Vagina (tissue), 2 donors: Measurements from ENCODE around the gene PIP5K1B.

Experiments used
- POLR2A ChIP-seq, 2 donors: fragments of 450-650 bp; IDR thresholded peaks; one replicate each; pipeline ENCODE4 v1.6.1; 2017; ENCODE audit warnings: antibody characterized with exemption in 2 of 2, mild to moderate bottlenecking in 2 of 2, moderate library complexity in 2 of 2
- POLR2AphosphoS5 ChIP-seq, 2 donors: sonication (generic); formaldehyde crosslinking; IDR thresholded peaks; one replicate each; pipeline ENCODE4 v1.9.0; 2017; ENCODE audit warnings: antibody characterized with exemption in 2 of 2, mild to moderate bottlenecking in 2 of 2, low read depth in 1 of 2; ENCODE audit not compliant: insufficient read depth in 1 of 2
- TF ChIP-seq, protein P1 (sequence below), 3 experiments: fragments of 450-650 bp in 2 of 3; fragments of 200-600 bp in 1 of 3; sonication (generic) in 1 of 3; IDR thresholded peaks; one replicate each; pipeline ENCODE4 v1.5.1; 2017 to 2019; ENCODE audit warnings: antibody characterized with exemption in 3 of 3, mild to moderate bottlenecking in 2 of 3, moderate library complexity in 2 of 3

DNA sequence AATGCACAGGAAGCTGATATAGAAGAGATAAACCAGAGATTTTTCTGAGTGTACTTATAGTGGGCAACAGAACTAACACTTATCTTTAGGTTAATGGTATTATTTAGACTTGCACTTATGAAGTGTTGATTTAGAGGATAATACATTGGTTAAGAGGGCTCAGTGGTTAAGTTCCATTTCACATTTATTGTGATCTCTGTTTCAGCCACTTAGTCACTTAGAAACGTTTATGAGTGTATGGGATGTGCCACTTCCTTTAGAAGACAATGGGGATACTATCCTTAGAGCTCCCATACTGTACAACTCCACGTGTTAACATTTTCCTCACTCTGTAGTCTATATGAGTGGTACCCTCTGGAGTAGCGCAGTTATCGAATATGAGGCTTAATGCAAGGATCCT lies 57.5 kb downstream of the PIP5K1B start:
- no peak for TF ChIP-seq POLR2A (IDR thresholded peaks at IDR 0.05)
- no peak for TF ChIP-seq POLR2AphosphoS5 (IDR thresholded peaks at IDR 0.05; ENCODE audit: insufficient read depth in 1 of 2, low read depth in 1 of 2)
- TF ChIP-seq, protein P1, sequence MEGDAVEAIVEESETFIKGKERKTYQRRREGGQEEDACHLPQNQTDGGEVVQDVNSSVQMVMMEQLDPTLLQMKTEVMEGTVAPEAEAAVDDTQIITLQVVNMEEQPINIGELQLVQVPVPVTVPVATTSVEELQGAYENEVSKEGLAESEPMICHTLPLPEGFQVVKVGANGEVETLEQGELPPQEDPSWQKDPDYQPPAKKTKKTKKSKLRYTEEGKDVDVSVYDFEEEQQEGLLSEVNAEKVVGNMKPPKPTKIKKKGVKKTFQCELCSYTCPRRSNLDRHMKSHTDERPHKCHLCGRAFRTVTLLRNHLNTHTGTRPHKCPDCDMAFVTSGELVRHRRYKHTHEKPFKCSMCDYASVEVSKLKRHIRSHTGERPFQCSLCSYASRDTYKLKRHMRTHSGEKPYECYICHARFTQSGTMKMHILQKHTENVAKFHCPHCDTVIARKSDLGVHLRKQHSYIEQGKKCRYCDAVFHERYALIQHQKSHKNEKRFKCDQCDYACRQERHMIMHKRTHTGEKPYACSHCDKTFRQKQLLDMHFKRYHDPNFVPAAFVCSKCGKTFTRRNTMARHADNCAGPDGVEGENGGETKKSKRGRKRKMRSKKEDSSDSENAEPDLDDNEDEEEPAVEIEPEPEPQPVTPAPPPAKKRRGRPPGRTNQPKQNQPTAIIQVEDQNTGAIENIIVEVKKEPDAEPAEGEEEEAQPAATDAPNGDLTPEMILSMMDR (IDR thresholded peaks at IDR 0.05), result no peak
